ENCODE results near the gene BAD. TPM values are rescaled to one million over a fixed set of nuclear protein-coding genes. Genes with fewer than 3 reads are reported as not detected.
"Not testable (repeated sequence)": the region's sequence is repeated elsewhere in the genome, so short reads cannot be mapped to it uniquely, and the experiment has no call there.

The BAD gene
- 36.0 TPM for total RNA-seq

- DNase-seq (ENCODE audit: low spot score) (peak; percentile 97), ATAC-seq (peak; percentile 86)
Observed at GRCh38 chr11:64284048-64284961, at the start of gene BAD. TSS of gene BAD (minus strand) at chr11:64284665. CDS start at chr11:64284368, 297 bp downstream.

- ATAC-seq = no peak
- DNase-seq (ENCODE audit: low spot score) = no peak
Observed at GRCh38 chr11:64333556-64333955, 49.1 kb upstream of the BAD start.

- DNase-seq (ENCODE audit: low spot score) = no peak
- peak; percentile 67 for ATAC-seq
Observed at GRCh38 chr11:64331569-64332371, 47.3 kb upstream of the BAD start.

GRCh38 chr11:64330888-64331287, 46.4 kb upstream of the BAD start:
- ATAC-seq (no peak), DNase-seq (ENCODE audit: low spot score) (no peak)

- DNase-seq (ENCODE audit: low spot score) = no peak
- ATAC-seq = no peak
Observed at GRCh38 chr11:64327993-64328392, 43.5 kb upstream of the BAD start.

GRCh38 chr11:64327375-64327774, 42.9 kb upstream of the BAD start:
- no peak for DNase-seq (ENCODE audit: low spot score)
- no peak for ATAC-seq

GRCh38 chr11:64324692-64325469, 40.4 kb upstream of the BAD start:
- DNase-seq (ENCODE audit: low spot score) (no peak), ATAC-seq (no peak)

- not testable (repeated sequence) for ATAC-seq; DNase-seq (ENCODE audit: low spot score)
Observed at GRCh38 chr11:64323984-64324383, 39.5 kb upstream of the BAD start.

GRCh38 chr11:64323373-64323772, 38.9 kb upstream of the BAD start:
- DNase-seq (ENCODE audit: low spot score) (peak; percentile 41), ATAC-seq (no peak)

GRCh38 chr11:64322925-64323260, 38.4 kb upstream of the BAD start:
- DNase-seq (ENCODE audit: low spot score) (peak; percentile 40), ATAC-seq (no peak)

GRCh38 chr11:64321533-64321932, 37.1 kb upstream of the BAD start:
- ATAC-seq (no peak), DNase-seq (ENCODE audit: low spot score) (peak; percentile 42)

- no peak for DNase-seq (ENCODE audit: low spot score)
- no peak for ATAC-seq
Observed at GRCh38 chr11:64321026-64321425, 36.6 kb upstream of the BAD start.

GRCh38 chr11:64320556-64320955, 36.1 kb upstream of the BAD start:
- ATAC-seq = no peak
- DNase-seq (ENCODE audit: low spot score) = no peak

- DNase-seq (ENCODE audit: low spot score) (peak; percentile 56), ATAC-seq (no peak)
Observed at GRCh38 chr11:64318766-64319761, 34.6 kb upstream of the BAD start.

GRCh38 chr11:64317961-64318765, 33.7 kb upstream of the BAD start, which contains the start of gene PRDX5:
TSS of gene PRDX5 (plus strand) at chr11:64318121. CDS start at chr11:64318216, 95 bp downstream.
- DNase-seq (ENCODE audit: low spot score) (peak; percentile 98), ATAC-seq (peak; percentile 82)

GRCh38 chr11:64317325-64317960, 33.0 kb upstream of the BAD start, which contains the start of gene TRMT112:
TSS of gene TRMT112 (minus strand) at chr11:64317559. CDS start at chr11:64317526, 33 bp downstream.
- DNase-seq (ENCODE audit: low spot score) = peak; percentile 98

GRCh38 chr11:64316672-64317324, 32.3 kb upstream of the BAD start:
- DNase-seq (ENCODE audit: low spot score) = peak; percentile 72
- peak; percentile 5 for ATAC-seq

More at GRCh38 chr11:64317325-64317960, 33.0 kb upstream of the BAD start, which contains the start of gene TRMT112:
- peak; percentile 80 for ATAC-seq
